Stimulated activated memory B cell treated with anti-CD40 and anti-IgM and Interleukin-4, amounts not matched to agents 10 μg/mL and 1 μg/mL and 100 μg/mL, for 72 hours (primary cell): ENCODE results near the gene EGF.
"Not testable (repeated sequence)": the region's sequence is repeated elsewhere in the genome, so short reads cannot be mapped to it uniquely, and the experiment has no call there.

Source experiments
- ATAC-seq: fragments of 150-1000 bp; cut with Tn5 transposase; 2 replicates; pipeline ENCODE4 v1.10.0; 2021
- H3K27ac Mint-ChIP-seq: one replicate; pipeline ENCODE4 v1.8.0; 2022; ENCODE audit warnings: mild to moderate bottlenecking, mixed read lengths
- H3K27me3 Mint-ChIP-seq: one replicate; pipeline ENCODE4 v1.8.0; 2022; ENCODE audit warnings: mixed read lengths
- H3K36me3 Mint-ChIP-seq: one replicate; pipeline ENCODE4 v1.8.0; 2022; ENCODE audit warnings: mixed read lengths
- H3K4me1 Mint-ChIP-seq: one replicate; pipeline ENCODE4 v1.8.0; 2022; ENCODE audit warnings: mixed read lengths
- H3K4me3 Mint-ChIP-seq: one replicate; pipeline ENCODE4 v1.8.0; 2022; ENCODE audit warnings: mild to moderate bottlenecking, moderate library complexity, mixed read lengths
- H3K9me3 Mint-ChIP-seq: one replicate; pipeline ENCODE4 v1.8.0; 2022; ENCODE audit warnings: mixed read lengths

Gene EGF

GRCh38 chr4:109912706-109913595, at the start of gene EGF:
Gene EGF, plus strand, starts transcription at chr4:109912883. Its CDS starts 453 bp downstream, at chr4:109913336.
- H3K27ac Mint-ChIP-seq: no peak within 1 kb of the TSS
- H3K4me1 Mint-ChIP-seq: peaks cover 6% of the 10 kb centered on the region
- peaks cover 36% of the 10 kb centered on the region for H3K27me3 Mint-ChIP-seq
- no peak within 1 kb of the TSS for H3K4me3 Mint-ChIP-seq
- no peak for ATAC-seq
- H3K36me3 Mint-ChIP-seq: no peaks in the 10 kb centered on the region
- no peaks in the 10 kb centered on the region for H3K9me3 Mint-ChIP-seq

GRCh38 chr4:109864134-109864533, 48.5 kb upstream of the EGF start:
- Mint-ChIP-seq H3K27me3 (no peaks in the 10 kb centered on the region), H3K27ac (no peak overlapping the region), H3K4me1 (no peaks in the 10 kb centered on the region), H3K9me3 (peaks cover 5% of the 10 kb centered on the region), H3K4me3 (no peak overlapping the region), H3K36me3 (peaks cover 6% of the 10 kb centered on the region)
- ATAC-seq: no peak

- no peak overlapping the region for H3K4me3 Mint-ChIP-seq
- H3K4me1 Mint-ChIP-seq: no peaks in the 10 kb centered on the region
- H3K27ac Mint-ChIP-seq: no peak overlapping the region
- peaks cover 15% of the 10 kb centered on the region for H3K36me3 Mint-ChIP-seq
- ATAC-seq: no peak
- H3K27me3 Mint-ChIP-seq: no peaks in the 10 kb centered on the region
- H3K9me3 Mint-ChIP-seq: no peaks in the 10 kb centered on the region
Observed at GRCh38 chr4:109870061-109870460, 42.6 kb upstream of the EGF start.

DNA sequence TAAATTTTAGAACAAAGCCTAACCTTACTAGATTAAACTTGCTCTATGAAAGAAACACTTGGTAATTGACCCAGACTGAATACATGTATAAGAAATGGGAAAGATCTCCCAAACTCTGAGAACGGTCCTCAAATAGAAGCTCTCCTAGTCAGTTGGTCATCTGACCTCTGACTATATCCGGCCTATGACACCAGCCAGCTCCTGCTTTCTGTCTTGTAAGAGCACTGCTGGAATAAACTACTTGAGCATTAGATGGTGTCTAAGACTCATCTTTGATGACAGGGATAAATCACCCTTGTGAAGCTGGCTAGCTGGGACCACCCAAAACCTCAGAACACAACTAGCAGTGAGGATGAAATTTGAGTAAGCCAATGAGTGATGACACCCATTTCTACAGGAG, 40.6 kb upstream of the EGF start:
- Mint-ChIP-seq H3K9me3 (no peaks in the 10 kb centered on the region), H3K27ac (no peak overlapping the region), H3K27me3 (peaks cover 11% of the 10 kb centered on the region), H3K4me1 (no peaks in the 10 kb centered on the region), H3K36me3 (peaks cover 10% of the 10 kb centered on the region), H3K4me3 (no peak overlapping the region)
- ATAC-seq: no peak

- ATAC-seq: no peak
- H3K36me3 Mint-ChIP-seq: peaks cover 9% of the 10 kb centered on the region
- H3K27ac Mint-ChIP-seq: no peak overlapping the region
- no peak overlapping the region for H3K4me3 Mint-ChIP-seq
- no peaks in the 10 kb centered on the region for H3K4me1 Mint-ChIP-seq
- H3K9me3 Mint-ChIP-seq: no peaks in the 10 kb centered on the region
- H3K27me3 Mint-ChIP-seq: peaks cover 22% of the 10 kb centered on the region
Observed at GRCh38 chr4:109872950-109873656, 39.6 kb upstream of the EGF start.

DNA sequence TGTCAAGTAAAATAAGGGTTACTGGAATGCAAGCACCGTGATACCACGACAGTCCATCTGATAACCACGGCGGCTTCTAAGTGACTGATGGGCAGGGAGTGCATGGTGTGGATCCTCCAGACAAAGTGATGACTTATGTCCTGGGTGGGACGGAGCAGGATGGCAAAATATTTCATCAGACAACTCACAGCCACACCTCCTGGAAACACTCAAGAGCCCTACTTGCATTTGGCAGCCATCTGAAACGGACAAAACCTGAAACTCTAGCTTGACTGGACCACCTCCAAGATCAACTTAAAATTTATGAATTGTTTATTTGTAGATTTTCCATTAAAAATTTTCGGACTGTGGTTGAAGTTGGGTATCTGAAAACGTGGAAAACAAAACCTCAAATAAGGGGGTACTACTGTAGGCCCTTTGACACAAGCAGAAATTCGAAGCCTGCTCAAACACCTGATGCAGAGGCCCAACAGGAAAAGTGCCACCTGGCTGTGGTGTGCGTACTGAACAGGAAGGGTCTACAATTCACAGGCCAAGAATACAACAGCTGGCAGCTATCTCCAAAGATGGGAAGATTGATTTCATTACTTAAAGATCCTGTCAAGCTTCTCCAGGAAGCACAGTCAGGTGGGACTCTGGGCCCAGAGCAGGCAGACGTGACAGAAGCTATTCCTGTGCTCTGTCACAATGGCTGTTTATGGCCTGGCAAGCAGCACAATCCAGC, 38.7 kb upstream of the EGF start:
- peaks cover 9% of the 10 kb centered on the region for H3K36me3 Mint-ChIP-seq
- H3K4me1 Mint-ChIP-seq: no peaks in the 10 kb centered on the region
- peaks cover 29% of the 10 kb centered on the region for H3K27me3 Mint-ChIP-seq
- no peak overlapping the region for H3K27ac Mint-ChIP-seq
- ATAC-seq: no peak
- H3K4me3 Mint-ChIP-seq: no peak overlapping the region
- H3K9me3 Mint-ChIP-seq: no peaks in the 10 kb centered on the region

- Mint-ChIP-seq H3K27me3 (peaks cover 39% of the 10 kb centered on the region), H3K4me3 (no peak overlapping the region), H3K4me1 (no peaks in the 10 kb centered on the region), H3K36me3 (peaks cover under 1% of the 10 kb centered on the region), H3K9me3 (no peaks in the 10 kb centered on the region), H3K27ac (no peak overlapping the region)
- no peak for ATAC-seq
Observed at GRCh38 chr4:109875106-109875505, 37.6 kb upstream of the EGF start.

DNA sequence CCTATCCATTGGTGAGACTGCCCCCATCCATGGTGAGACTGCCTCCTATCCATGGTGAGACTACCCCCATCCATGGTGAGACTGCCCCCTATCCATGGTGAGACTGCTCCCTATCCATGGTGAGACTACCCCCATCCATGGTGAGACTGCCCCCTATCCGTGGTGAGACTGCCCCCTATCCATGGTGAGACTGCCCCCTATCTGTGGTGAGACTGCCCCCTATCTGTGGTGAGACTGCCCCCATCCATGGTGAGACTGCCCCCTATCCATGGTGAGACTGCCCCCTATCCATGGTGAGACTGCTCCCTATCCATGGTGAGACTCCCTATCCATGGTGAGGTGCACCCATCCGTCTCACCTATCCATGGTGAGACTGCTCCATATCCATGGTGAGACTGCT, 37.1 kb upstream of the EGF start:
- not testable (repeated sequence) for ATAC-seq, H3K4me1 Mint-ChIP-seq, H3K36me3 Mint-ChIP-seq, H3K4me3 Mint-ChIP-seq, H3K27ac Mint-ChIP-seq, H3K9me3 Mint-ChIP-seq
- peaks cover 39% of the 10 kb centered on the region for H3K27me3 Mint-ChIP-seq

GRCh38 chr4:109876634-109877265, 35.9 kb upstream of the EGF start:
- no peaks in the 10 kb centered on the region for H3K4me1 Mint-ChIP-seq
- peaks cover 40% of the 10 kb centered on the region for H3K27me3 Mint-ChIP-seq
- H3K36me3 Mint-ChIP-seq: no peaks in the 10 kb centered on the region
- no peak overlapping the region for H3K4me3 Mint-ChIP-seq
- H3K9me3 Mint-ChIP-seq: no peaks in the 10 kb centered on the region
- no peak overlapping the region for H3K27ac Mint-ChIP-seq
- no peak for ATAC-seq

GRCh38 chr4:109877400-109877799, 35.3 kb upstream of the EGF start:
- Mint-ChIP-seq H3K4me3 (no peak overlapping the region), H3K27me3 (peaks cover 46% of the 10 kb centered on the region), H3K4me1 (no peaks in the 10 kb centered on the region), H3K9me3 (no peaks in the 10 kb centered on the region), H3K27ac (no peak overlapping the region), H3K36me3 (no peaks in the 10 kb centered on the region)
- ATAC-seq: no peak

DNA sequence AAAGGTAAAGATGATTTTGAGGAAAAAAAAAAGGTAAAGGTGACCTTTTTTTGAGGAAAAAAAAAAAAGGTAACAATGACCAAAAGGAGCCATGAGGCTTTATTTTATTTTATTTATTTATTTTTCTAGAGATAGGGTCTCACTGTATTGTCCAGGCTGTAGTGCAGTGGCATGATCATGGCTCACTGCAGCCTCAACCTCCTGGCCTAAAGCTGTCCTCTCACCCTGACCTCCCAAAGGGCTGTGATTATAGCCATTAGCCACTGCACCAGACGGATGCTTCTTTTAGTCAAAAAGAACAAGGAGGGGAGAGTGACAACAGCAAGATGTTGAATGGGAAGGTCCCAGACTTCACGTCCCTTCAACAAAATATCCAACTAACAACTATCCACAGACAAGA, 34.3 kb upstream of the EGF start:
- Mint-ChIP-seq H3K9me3 (no peaks in the 10 kb centered on the region), H3K27ac (no peak overlapping the region), H3K4me1 (no peaks in the 10 kb centered on the region), H3K4me3 (no peak overlapping the region), H3K36me3 (no peaks in the 10 kb centered on the region), H3K27me3 (peaks cover 48% of the 10 kb centered on the region)
- ATAC-seq: no peak

DNA sequence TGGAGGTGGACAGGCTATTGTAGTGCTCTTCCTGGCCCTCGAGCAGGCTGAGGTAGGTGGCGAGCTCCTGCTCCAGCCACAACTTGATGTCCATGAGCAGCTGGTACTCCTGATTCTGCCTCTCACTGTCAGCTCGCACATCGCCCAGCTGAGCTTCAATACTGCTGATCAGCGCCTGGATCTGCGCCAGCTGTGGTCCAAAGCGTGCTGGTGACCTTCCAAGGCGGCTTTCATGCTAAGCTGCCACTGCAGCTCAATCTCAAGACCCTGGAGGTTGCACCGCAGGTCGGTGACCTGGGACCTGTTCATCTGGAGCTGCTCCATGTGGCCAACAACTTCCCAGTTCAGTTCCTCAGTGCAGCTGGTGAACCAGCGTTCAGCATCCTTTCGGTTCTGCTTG, 33.6 kb upstream of the EGF start:
- no peak for ATAC-seq
- Mint-ChIP-seq H3K4me1 (no peaks in the 10 kb centered on the region), H3K36me3 (no peaks in the 10 kb centered on the region), H3K9me3 (no peaks in the 10 kb centered on the region), H3K4me3 (no peak overlapping the region), H3K27ac (no peak overlapping the region), H3K27me3 (peaks cover 48% of the 10 kb centered on the region)

DNA sequence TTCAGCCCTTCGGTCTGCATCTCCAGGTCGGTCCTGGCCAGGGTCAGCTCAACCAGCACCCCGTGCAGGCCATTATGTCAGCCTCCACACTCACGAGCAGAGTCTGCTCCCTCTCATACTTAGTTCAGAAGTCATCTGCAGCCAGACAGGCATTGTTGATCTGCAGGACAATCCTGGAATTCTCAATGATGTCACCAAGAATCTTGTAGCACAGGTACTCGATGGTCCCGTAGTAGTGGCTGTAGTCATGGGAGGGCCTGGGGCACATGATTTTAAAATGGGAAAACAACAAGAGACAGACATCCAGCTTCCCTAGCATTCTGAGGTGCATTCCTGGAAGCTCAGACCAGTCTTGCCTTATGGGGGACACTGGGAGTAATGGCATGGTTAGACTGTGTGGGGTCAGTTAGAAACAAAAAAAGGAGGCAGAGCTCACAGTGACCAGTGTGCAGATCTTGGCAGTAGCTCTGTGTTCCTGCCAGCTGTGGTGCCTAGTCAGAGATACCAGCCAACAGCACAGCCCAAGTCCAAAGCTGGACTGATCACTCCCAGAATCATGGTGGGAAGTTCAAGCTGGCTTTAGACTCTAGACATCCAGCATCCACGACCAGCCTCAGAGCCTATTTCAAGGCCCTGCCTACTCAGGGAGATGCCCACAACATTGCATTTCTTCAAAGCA, 32.9 kb upstream of the EGF start:
- Mint-ChIP-seq H3K36me3 (no peaks in the 10 kb centered on the region), H3K27ac (no peak overlapping the region), H3K9me3 (no peaks in the 10 kb centered on the region), H3K27me3 (peaks cover 48% of the 10 kb centered on the region), H3K4me1 (no peaks in the 10 kb centered on the region), H3K4me3 (no peak overlapping the region)
- peak; percentile 25 for ATAC-seq

DNA sequence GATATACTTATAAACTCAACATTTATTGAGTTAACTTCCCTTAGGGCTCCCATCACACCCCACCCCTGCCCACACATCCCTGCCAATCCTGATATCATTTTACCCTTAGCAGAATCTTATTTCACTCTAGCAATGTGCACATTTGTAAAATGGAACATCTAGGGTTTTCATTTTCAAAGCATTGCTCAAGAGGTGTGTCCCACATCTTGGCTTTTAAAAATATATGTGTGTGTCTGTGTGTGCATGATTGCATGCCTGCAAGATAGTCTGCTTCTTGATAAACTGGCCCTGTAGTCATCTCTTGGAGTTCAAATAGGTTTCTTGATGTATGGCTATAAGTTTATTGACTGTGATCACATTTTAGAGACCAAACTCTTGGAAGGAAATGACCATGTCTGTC, 26.4 kb upstream of the EGF start:
- Mint-ChIP-seq H3K27me3 (peaks cover 9% of the 10 kb centered on the region), H3K36me3 (no peaks in the 10 kb centered on the region), H3K9me3 (no peaks in the 10 kb centered on the region), H3K4me1 (no peaks in the 10 kb centered on the region), H3K27ac (no peak overlapping the region), H3K4me3 (no peak overlapping the region)
- no peak for ATAC-seq

DNA sequence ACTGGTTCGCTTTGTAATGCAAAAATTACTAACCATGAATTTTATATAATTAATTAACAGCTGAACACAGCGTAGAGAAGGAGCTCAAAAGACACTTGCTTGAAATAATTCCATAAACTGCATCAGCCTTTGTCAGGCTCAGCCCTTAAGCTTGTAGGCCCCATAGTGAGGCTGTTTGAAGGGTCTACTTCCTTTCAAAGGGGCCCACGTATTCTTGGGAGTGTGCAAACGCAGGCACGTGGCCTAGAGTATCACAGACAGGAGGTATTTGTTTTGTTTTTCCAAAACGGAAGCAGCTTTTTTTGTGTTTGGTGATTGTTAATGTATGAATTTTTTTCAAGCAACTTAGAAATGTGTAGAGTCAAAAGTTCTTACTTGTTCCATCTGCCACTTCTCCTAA, 25.6 kb upstream of the EGF start:
- H3K4me1 Mint-ChIP-seq: no peaks in the 10 kb centered on the region
- peaks cover 1% of the 10 kb centered on the region for H3K9me3 Mint-ChIP-seq
- peaks cover 5% of the 10 kb centered on the region for H3K27me3 Mint-ChIP-seq
- no peaks in the 10 kb centered on the region for H3K36me3 Mint-ChIP-seq
- ATAC-seq: no peak
- no peak overlapping the region for H3K27ac Mint-ChIP-seq
- H3K4me3 Mint-ChIP-seq: no peak overlapping the region
